HG02763 (cell line): ENCODE measurements around the gene HLF.

Experiments used
- ATAC-seq: cut with Tn5 transposase; IDR thresholded peaks from one replicate; pipeline ENCODE4 v1.9.1; 2021; ENCODE audit warnings: mild to moderate bottlenecking, moderate library complexity; ENCODE audit not compliant: unreplicated experiment

HLF gene

DNA sequence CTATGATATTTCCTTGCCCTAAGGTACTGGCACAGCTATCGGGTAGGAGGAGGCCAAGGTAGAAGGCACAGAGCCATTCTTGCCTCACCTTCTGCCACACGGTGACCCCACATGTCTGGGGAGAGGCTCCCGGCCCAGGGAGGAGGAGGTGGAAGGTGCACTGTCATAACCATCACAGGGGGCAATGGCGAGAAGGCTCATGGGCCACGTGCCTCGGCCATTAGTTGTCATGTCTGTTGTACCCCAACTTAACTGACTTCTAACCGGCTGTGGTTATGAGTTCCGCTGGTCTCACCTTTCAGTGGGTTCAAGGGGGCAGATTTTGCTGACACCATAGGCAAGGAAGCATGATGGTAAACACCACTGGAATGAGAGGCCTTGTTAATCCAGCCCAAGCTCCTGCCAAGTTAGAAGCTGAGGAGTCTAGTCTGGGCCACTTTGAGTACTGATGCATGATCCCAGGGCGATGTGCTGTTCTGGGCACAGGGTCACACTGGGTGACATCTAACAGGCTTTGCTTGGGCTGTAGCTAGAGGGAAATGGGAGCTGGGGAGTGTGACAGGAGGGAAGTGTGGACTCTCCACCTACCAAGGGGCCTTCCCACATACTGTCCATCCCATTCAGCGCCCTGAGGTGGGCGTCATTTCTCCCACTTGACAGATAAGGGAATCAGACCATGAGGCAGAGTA is 39.6 kb downstream of the HLF start:
- ATAC-seq = no peak

DNA sequence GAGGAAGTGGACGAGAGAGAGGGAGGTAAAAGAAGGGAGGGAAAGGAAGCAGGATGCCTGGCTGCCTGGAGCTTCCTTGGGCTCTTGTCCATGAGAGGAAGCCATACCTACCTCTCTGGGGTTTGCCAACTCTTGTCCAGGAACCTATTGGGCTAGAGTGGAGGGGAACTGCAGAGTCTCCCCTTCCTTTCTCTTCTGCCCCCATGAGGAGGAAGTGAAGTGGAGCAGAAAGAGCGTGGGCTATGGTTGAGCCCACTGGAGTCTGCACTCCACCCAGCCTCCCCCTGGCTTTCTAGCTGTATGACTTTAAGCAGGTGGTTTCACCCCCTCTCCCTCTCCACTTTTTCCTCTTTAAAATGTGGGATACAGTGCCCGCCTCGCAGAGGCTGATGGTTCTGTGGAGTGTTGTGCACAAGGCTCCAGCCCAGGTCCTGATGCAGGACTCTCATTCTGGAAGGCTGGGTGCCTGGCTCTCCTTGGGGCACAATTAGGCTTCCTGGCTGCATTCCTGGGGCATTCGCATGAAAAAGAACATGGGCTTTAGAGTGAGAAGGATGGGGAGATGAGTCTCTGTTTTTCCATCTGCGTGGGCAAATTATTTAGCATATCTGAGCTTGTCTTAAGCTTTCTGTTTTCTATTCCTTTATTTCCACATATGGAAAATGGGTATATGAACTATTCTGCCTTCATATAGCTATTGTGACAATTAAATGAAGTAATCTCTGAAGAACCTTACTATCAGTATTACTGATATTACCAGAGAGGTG is 40.7 kb downstream of the HLF start:
- ATAC-seq = no peak

DNA sequence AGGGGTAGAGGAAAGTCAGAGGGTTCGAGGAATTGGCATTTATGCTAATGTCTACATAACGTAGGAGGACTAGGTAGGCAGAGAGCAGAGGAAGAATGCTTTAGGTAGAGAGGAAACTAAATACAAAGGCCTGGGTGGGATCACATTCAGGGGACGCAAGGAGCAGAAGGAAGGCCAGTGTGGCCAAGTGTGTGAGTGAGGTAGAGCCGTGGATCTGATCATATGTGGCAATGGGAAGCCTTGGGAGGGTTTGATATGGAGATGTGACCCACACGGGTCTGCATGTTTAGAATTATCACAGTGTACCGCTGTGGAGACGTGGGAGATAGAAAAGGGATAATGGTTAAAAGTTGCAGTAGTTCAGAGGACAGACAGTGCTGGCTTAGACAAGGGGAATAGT is 43.1 kb downstream of the HLF start:
- ATAC-seq = no peak

GRCh38 chr17:55308613-55309391 is 44.0 kb downstream of the HLF start:
- no peak for ATAC-seq

DNA sequence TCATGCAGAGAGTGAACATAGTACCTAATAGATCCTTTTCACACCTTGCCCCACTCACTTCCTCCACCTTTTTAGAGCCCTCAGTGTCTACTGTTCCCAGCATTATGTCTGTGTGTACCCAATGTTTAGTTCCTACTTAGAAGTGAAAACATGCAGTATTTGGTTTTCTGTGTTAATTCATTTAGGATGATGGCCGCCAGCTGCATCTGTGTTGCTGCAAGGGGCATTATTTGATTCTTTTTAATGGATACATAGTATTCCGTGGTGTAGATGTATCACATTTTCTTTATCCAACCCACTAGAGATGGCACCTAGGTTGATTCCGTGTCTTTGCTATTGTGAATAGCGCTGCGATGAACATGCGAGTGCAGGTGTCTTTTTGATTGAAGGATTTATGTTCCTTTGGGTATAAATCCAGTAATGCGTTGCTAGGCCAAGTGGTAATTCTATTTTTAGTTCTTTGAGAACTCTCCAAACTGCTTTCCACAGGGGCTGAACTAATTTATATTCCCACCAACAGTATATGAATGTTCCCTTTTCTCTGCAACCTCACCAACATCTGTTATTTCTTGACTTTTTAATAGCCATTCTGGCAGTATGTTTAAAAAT is 47.1 kb downstream of the HLF start:
- no peak for ATAC-seq

- no peak for ATAC-seq
Observed at GRCh38 chr17:55312852-55313251, 48.1 kb downstream of the HLF start.

DNA sequence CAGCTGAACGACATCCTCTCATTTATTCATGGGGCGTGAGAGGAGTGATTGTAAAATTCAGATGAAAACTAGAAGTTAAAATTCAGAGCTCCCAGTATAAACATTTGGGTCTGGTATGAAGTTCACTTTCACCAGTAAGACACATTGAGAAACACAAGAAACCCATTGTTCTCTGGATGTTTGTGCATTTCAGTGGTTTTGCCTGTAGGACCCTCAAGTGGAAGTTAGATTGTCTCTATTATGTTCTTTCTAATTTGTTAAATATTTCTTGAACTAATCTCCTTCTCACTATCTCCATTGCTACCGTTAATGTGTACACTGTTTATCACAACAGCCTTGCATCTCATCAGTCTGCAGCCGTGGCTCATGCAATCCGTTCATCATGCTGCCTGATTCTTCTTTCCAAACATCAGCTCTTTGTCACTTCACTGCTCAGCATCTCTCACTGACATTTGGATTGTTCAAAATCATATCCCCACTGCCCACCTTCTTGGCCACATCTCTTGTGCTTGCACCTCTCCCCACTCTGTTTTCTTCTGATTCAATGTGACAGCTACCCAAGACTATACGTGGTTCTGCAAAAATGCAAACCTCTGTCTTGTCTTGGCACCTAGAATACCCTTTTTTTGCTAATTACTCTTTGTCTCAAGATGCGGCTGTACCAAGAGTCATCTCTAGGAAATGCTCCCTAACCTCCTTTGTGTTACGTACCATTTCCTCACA is 49.5 kb downstream of the HLF start:
- ATAC-seq = no peak

GRCh38 chr17:55314784-55315491 is 50.2 kb downstream of the HLF start:
- ATAC-seq = no peak

GRCh38 chr17:55316499-55316898 is 51.7 kb downstream of the HLF start:
- no peak for ATAC-seq

GRCh38 chr17:55317284-55317683 is 52.5 kb downstream of the HLF start:
- ATAC-seq = no peak

GRCh38 chr17:55318081-55318480 is 53.3 kb downstream of the HLF start:
- no peak for ATAC-seq

GRCh38 chr17:55318715-55319487 is 54.1 kb downstream of the HLF start:
- no peak for ATAC-seq

DNA sequence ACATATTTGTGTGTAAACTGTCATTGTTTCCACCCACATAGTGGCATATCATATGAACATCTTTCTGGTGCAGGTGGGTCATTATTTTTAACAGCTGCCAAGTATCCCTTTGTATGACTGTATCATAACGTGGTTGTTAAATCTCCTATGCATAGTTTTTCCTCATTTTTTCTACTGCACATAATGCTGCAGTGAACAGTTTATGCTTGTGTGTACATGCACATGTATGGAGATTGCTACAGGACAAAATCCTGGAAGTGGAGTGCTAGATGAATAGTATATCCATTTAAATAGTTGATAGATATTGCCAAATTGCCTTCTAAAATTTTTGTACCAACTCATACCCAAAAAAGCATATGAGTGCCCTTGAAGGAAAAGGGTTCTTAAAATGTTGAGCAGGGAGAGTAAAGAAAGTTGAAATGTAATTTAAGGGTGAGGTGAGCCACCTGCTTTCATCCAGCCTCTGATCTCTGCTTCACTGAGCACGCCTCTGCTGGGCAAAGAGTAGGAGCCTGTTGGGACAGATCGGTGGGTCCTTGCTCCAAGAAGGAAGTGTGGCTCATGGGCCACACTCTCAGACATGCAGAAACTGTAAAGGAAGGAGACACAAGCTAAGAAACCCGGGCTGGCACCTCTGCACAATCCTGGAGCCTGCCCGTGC is 55.3 kb downstream of the HLF start:
- ATAC-seq = no peak

DNA sequence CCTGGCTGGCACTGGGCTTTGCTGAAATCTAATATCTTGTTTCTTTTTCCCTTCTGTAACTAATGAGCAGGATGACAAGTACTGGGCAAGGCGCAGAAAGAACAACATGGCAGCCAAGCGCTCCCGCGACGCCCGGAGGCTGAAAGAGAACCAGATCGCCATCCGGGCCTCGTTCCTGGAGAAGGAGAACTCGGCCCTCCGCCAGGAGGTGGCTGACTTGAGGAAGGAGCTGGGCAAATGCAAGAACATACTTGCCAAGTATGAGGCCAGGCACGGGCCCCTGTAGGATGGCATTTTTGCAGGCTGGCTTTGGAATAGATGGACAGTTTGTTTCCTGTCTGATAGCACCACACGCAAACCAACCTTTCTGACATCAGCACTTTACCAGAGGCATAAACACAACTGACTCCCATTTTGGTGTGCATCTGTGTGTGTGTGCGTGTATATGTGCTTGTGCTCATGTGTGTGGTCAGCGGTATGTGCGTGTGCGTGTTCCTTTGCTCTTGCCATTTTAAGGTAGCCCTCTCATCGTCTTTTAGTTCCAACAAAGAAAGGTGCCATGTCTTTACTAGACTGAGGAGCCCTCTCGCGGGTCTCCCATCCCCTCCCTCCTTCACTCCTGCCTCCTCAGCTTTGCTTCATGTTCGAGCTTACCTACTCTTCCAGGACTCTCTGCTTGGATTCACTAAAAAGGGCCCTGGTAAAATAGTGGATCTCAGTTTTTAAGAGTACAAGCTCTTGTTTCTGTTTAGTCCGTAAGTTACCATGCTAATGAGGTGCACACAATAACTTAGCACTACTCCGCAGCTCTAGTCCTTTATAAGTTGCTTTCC is 56.0 kb downstream of the HLF start:
- no peak for ATAC-seq

- no peak for ATAC-seq
Observed at GRCh38 chr17:55321427-55322060, 56.8 kb downstream of the HLF start.

DNA sequence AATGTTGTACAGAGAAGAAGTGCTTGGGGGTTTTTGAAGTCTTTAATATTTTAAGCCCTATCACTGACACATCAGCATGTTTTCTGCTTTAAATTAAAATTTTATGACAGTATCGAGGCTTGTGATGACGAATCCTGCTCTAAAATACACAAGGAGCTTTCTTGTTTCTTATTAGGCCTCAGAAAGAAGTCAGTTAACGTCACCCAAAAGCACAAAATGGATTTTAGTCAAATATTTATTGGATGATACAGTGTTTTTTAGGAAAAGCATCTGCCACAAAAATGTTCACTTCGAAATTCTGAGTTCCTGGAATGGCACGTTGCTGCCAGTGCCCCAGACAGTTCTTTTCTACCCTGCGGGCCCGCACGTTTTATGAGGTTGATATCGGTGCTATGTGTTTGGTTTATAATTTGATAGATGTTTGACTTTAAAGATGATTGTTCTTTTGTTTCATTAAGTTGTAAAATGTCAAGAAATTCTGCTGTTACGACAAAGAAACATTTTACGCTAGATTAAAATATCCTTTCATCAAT is 57.8 kb downstream of the HLF start:
- no peak for ATAC-seq
